Colonic mucosa (tissue), 4 donors: Measurements from ENCODE around the gene CLEC20A. TPM values are rescaled to one million over a fixed set of nuclear protein-coding genes. Genes with fewer than 3 reads are reported as not detected.
A peak's percentile ranks its signal among the peaks of the same experiment; 100 is the strongest.

Source experiments
- DNase-seq: peaks from one replicate; pipeline ENCODE4 v3.0.0-alpha.2; 2020
- H3K27ac ChIP-seq: fragments of 200-600 bp; one replicate; pipeline ENCODE4 v1.8.0; 2021
- H3K27me3 ChIP-seq: fragments of 200-600 bp; one replicate; pipeline ENCODE4 v1.8.0; 2021
- H3K36me3 ChIP-seq: fragments of 200-600 bp; one replicate; pipeline ENCODE4 v1.8.0; 2021
- H3K4me1 ChIP-seq: fragments of 200-600 bp; one replicate; pipeline ENCODE4 v1.8.0; 2021; ENCODE audit warnings: mild to moderate bottlenecking
- H3K4me3 ChIP-seq: fragments of 200-600 bp; one replicate; pipeline ENCODE4 v1.8.0; 2021
- H3K9ac ChIP-seq, 2 donors: one replicate each; pipeline ENCODE4 v1.7.0; 2013; ENCODE audit warnings: control low read depth in 2 of 2, low read depth in 2 of 2, low read length in 2 of 2
- H3K9me3 ChIP-seq: fragments of 200-600 bp; one replicate; pipeline ENCODE4 v1.8.0; 2021
- CTCF ChIP-seq: fragments of 200-600 bp; IDR thresholded peaks from one replicate; pipeline ENCODE4 v1.8.0; 2022; ENCODE audit warnings: antibody characterized with exemption, mild to moderate bottlenecking
- intact Hi-C: fragments of 100-400 bp; cut with DNase I; formaldehyde crosslinking; loops from one replicate; pipeline ENCODE4 v1.14.1; 2022
- total RNA-seq, 2 donors: library from RNA; stranded (reverse); fragmentation: NEBNext Ultra II Directional in 1 of 2; extraction: Animal tissue kit (Norgen Biotek cat#: 25700) in 1 of 2; gene quantifications; one replicate each; pipeline ENCODE4 v1.2.1, GENCODE V29; 2021
- donor health status: healthy.
- donor health status: DM: no; HTN: no; CAD: no.
- donor health status: DM: no; HTN: no; CAD: no.

Gene CLEC20A
- total RNA-seq, 2 donors from 2014 or later = not detected

GRCh38 chr1:178532392-178532791 is 35.6 kb upstream of the CLEC20A start:
- intact Hi-C loops = no loop called here
- Histone ChIP-seq H3K27ac (no peak overlapping the region), H3K9ac (no peak overlapping the region), H3K4me1 (peaks cover 1% of the 10 kb centered on the region), H3K9me3 (no peaks in the 10 kb centered on the region), H3K4me3 (no peak overlapping the region), H3K27me3 (no peaks in the 10 kb centered on the region), H3K36me3 (no peaks in the 10 kb centered on the region)
- peak; percentile 91 for DNase-seq
- peak; percentile 91 for TF ChIP-seq CTCF

- no peak for TF ChIP-seq CTCF
- Histone ChIP-seq H3K4me1 (no peaks in the 10 kb centered on the region), H3K9me3 (no peaks in the 10 kb centered on the region), H3K9ac (no peak overlapping the region), H3K27ac (no peak overlapping the region), H3K36me3 (no peaks in the 10 kb centered on the region), H3K4me3 (no peak overlapping the region), H3K27me3 (no peaks in the 10 kb centered on the region)
- intact Hi-C loops = no loop called here
- no peak for DNase-seq
These were observed 35.1 kb upstream of the CLEC20A start for GRCh38 chr1:178531887-178532286.

- Histone ChIP-seq H3K36me3 (no peaks in the 10 kb centered on the region), H3K27me3 (no peaks in the 10 kb centered on the region), H3K9me3 (no peaks in the 10 kb centered on the region), H3K4me3 (no peak overlapping the region), H3K27ac (no peak overlapping the region), H3K4me1 (no peaks in the 10 kb centered on the region), H3K9ac (no peak overlapping the region)
- intact Hi-C loops = no loop called here
- TF ChIP-seq CTCF = no peak
- no peak for DNase-seq
These were observed 33.7 kb upstream of the CLEC20A start for GRCh38 chr1:178530502-178530901.

- H3K27me3 ChIP-seq = no peaks in the 10 kb centered on the region
- TF ChIP-seq CTCF = no peak
- intact Hi-C loops = no loop called here
- no peak overlapping the region for H3K27ac ChIP-seq
- no peak overlapping the region for H3K4me3 ChIP-seq
- no peaks in the 10 kb centered on the region for H3K36me3 ChIP-seq
- no peaks in the 10 kb centered on the region for H3K9me3 ChIP-seq
- DNase-seq = no peak
- H3K4me1 ChIP-seq = no peaks in the 10 kb centered on the region
- H3K9ac ChIP-seq = no peak overlapping the region
These were observed 33.3 kb upstream of the CLEC20A start for GRCh38 chr1:178530037-178530402.

GRCh38 chr1:178529364-178530036 is 32.7 kb upstream of the CLEC20A start:
- H3K27me3 ChIP-seq = no peaks in the 10 kb centered on the region
- H3K36me3 ChIP-seq = no peaks in the 10 kb centered on the region
- no peak for DNase-seq
- H3K9me3 ChIP-seq = no peaks in the 10 kb centered on the region
- no peak for TF ChIP-seq CTCF
- H3K4me3 ChIP-seq = no peak overlapping the region
- no peak overlapping the region for H3K9ac ChIP-seq
- no peak overlapping the region for H3K27ac ChIP-seq
- intact Hi-C loops = no loop called here
- H3K4me1 ChIP-seq = no peaks in the 10 kb centered on the region
